ENCODE measurements around the gene KCTD7. TPM values are rescaled to one million over a fixed set of nuclear protein-coding genes. Genes with fewer than 3 reads are reported as not detected.

KCTD7 gene
- total RNA-seq, 1 donor, result 14.8 TPM

- Histone ChIP-seq H3K4me3 (ENCODE audit: insufficient read depth, low read length) (no peak overlapping the region), H3K9me3 (ENCODE audit: low read depth, low read length) (no peaks in the 10 kb centered on the region), H3K27ac (ENCODE audit: low read depth, low read length) (no peak overlapping the region), H4K20me1 (ENCODE audit: insufficient read depth, low read length) (no peaks in the 10 kb centered on the region), H3K4me1 (ENCODE audit: insufficient read depth, low read length) (peaks cover 6% of the 10 kb centered on the region), H2AFZ (ENCODE audit: low read length) (no peak overlapping the region), H3K79me2 (ENCODE audit: insufficient read depth, low read length) (peaks cover 23% of the 10 kb centered on the region), H3K27me3 (ENCODE audit: insufficient read depth, low read length) (no peaks in the 10 kb centered on the region), H3K4me2 (ENCODE audit: insufficient read depth, low read length) (no peak overlapping the region), H3K36me3 (ENCODE audit: insufficient read depth, low read length) (peaks cover 73% of the 10 kb centered on the region)
- DNase-seq (ENCODE audit: insufficient read length, low spot score, missing footprints), result no peak
- TF ChIP-seq, protein P1, sequence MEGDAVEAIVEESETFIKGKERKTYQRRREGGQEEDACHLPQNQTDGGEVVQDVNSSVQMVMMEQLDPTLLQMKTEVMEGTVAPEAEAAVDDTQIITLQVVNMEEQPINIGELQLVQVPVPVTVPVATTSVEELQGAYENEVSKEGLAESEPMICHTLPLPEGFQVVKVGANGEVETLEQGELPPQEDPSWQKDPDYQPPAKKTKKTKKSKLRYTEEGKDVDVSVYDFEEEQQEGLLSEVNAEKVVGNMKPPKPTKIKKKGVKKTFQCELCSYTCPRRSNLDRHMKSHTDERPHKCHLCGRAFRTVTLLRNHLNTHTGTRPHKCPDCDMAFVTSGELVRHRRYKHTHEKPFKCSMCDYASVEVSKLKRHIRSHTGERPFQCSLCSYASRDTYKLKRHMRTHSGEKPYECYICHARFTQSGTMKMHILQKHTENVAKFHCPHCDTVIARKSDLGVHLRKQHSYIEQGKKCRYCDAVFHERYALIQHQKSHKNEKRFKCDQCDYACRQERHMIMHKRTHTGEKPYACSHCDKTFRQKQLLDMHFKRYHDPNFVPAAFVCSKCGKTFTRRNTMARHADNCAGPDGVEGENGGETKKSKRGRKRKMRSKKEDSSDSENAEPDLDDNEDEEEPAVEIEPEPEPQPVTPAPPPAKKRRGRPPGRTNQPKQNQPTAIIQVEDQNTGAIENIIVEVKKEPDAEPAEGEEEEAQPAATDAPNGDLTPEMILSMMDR (IDR thresholded peaks at IDR 0.05; ENCODE audit: extremely low read depth, low read depth, low read length), result no peak
Measured at GRCh38 chr7:66639773-66640172, 11.1 kb downstream of the KCTD7 start.

- H3K9me3 ChIP-seq (ENCODE audit: low read depth, low read length), result no peaks in the 10 kb centered on the region
- H3K27ac ChIP-seq (ENCODE audit: low read depth, low read length), result no peak overlapping the region
- H3K4me1 ChIP-seq (ENCODE audit: insufficient read depth, low read length), result peaks cover 3% of the 10 kb centered on the region
- TF ChIP-seq, protein P1 (IDR thresholded peaks at IDR 0.05; ENCODE audit: extremely low read depth, low read depth, low read length), result no peak
- no peaks in the 10 kb centered on the region for H4K20me1 ChIP-seq (ENCODE audit: insufficient read depth, low read length)
- H3K4me2 ChIP-seq (ENCODE audit: insufficient read depth, low read length), result no peak overlapping the region
- no peak overlapping the region for H2AFZ ChIP-seq (ENCODE audit: low read length)
- no peaks in the 10 kb centered on the region for H3K27me3 ChIP-seq (ENCODE audit: insufficient read depth, low read length)
- no peak overlapping the region for H3K4me3 ChIP-seq (ENCODE audit: insufficient read depth, low read length)
- peaks cover 75% of the 10 kb centered on the region for H3K36me3 ChIP-seq (ENCODE audit: insufficient read depth, low read length)
- H3K79me2 ChIP-seq (ENCODE audit: insufficient read depth, low read length), result peaks cover 23% of the 10 kb centered on the region
- DNase-seq (ENCODE audit: insufficient read length, low spot score, missing footprints), result no peak
Measured at GRCh38 chr7:66640802-66641525, 12.3 kb downstream of the KCTD7 start.

DNA sequence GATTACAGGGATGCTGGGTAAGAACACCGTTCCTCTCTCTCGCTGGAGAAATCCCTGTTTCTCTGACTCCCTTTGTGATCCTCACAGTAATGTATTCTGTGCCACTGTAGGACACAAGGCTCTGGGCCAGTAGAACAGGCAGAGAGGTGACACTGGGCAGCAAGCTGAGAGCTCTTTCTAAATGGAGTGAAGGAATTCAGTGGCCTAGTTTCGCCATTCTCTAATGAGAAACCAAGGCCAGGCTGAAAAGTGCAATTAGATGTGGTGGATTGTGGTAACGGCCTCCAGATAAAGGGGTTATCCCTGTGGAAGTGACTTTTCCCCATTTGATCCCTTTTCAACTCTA, 12.8 kb downstream of the KCTD7 start:
- Histone ChIP-seq H3K4me1 (ENCODE audit: insufficient read depth, low read length) (no peaks in the 10 kb centered on the region), H3K4me2 (ENCODE audit: insufficient read depth, low read length) (no peak overlapping the region), H3K79me2 (ENCODE audit: insufficient read depth, low read length) (peaks cover 23% of the 10 kb centered on the region), H3K4me3 (ENCODE audit: insufficient read depth, low read length) (no peak overlapping the region), H4K20me1 (ENCODE audit: insufficient read depth, low read length) (no peaks in the 10 kb centered on the region), H3K9me3 (ENCODE audit: low read depth, low read length) (no peaks in the 10 kb centered on the region), H3K27ac (ENCODE audit: low read depth, low read length) (no peak overlapping the region), H3K27me3 (ENCODE audit: insufficient read depth, low read length) (no peaks in the 10 kb centered on the region), H3K36me3 (ENCODE audit: insufficient read depth, low read length) (peaks cover 80% of the 10 kb centered on the region), H2AFZ (ENCODE audit: low read length) (no peak overlapping the region)
- DNase-seq (ENCODE audit: insufficient read length, low spot score, missing footprints), result no peak
- TF ChIP-seq, protein P1 (IDR thresholded peaks at IDR 0.05; ENCODE audit: extremely low read depth, low read depth, low read length), result no peak

- peaks cover 84% of the 10 kb centered on the region for H3K36me3 ChIP-seq (ENCODE audit: insufficient read depth, low read length)
Measured at GRCh38 chr7:66642186-66642585, 13.5 kb downstream of the KCTD7 start.

More at GRCh38 chr7:66642186-66642585, 13.5 kb downstream of the KCTD7 start:
- TF ChIP-seq, protein P1 (IDR thresholded peaks at IDR 0.05; ENCODE audit: extremely low read depth, low read depth, low read length), result no peak
- Histone ChIP-seq H3K9me3 (ENCODE audit: low read depth, low read length) (no peaks in the 10 kb centered on the region), H4K20me1 (ENCODE audit: insufficient read depth, low read length) (no peaks in the 10 kb centered on the region), H3K4me3 (ENCODE audit: insufficient read depth, low read length) (no peak overlapping the region), H2AFZ (ENCODE audit: low read length) (no peak overlapping the region), H3K27ac (ENCODE audit: low read depth, low read length) (no peak overlapping the region), H3K4me2 (ENCODE audit: insufficient read depth, low read length) (no peak overlapping the region), H3K79me2 (ENCODE audit: insufficient read depth, low read length) (peaks cover 18% of the 10 kb centered on the region), H3K4me1 (ENCODE audit: insufficient read depth, low read length) (no peaks in the 10 kb centered on the region), H3K27me3 (ENCODE audit: insufficient read depth, low read length) (no peaks in the 10 kb centered on the region)
- DNase-seq (ENCODE audit: insufficient read length, low spot score, missing footprints), result no peak

All from osteoblast (primary cell).